KG1 (cell line): ENCODE data around the gene TXLNB.

Source experiments
- DNase-seq: peaks from one replicate; lab custom pipeline; 2025; lab: John Stamatoyannopoulos, UW

The TXLNB gene

DNA sequence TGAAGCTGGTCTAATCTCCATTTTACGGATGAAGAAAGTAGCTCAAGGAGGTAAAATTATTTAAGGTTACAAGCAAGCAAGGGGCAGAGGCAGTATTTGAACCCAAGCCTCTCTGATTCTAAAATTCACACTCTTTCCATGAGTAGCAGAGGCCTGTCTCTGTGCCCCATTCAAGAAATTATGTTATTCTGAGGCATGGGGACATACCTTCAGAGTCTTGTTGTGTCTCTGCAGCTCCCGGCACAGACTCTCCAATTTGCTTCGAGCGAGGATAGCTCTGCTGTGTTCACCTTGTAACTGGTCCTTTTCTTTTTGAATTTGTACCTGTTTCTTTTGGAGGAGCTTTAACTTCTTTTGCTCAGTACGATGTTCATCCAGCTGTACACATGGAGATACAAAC lies 21.5 kb downstream of the TXLNB start:
- no peak for DNase-seq

DNA sequence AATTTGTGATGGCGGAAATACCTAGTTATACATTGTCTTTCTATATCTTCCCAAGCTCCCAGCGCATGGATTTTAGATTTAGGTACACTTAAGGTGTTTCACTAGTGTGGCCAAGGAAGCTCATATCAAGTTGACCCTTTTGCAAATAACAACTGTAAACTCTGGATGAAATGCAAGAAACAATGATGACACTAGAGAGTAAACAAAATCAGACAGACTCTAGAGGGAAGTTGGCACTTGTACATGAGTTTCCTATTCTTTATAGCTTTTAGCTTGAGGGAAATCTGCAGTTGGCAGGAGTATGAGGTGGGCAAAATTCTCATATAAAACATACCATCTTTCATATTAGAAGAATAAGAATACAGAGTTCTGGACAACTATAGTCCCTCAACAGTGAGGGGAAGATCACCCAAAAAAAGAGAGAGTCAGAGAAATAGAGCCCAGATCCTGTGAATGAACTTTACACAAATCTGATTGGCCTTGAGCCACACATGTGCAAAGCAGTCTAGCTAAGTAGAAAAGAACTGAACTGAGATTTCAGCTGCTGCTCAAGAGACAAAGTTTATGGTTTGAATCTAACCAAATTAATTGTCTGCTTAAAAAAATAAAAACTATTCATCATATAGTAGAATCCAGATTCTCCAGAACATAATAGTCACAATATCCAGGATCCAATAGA lies 26.1 kb downstream of the TXLNB start:
- DNase-seq = no peak

DNA sequence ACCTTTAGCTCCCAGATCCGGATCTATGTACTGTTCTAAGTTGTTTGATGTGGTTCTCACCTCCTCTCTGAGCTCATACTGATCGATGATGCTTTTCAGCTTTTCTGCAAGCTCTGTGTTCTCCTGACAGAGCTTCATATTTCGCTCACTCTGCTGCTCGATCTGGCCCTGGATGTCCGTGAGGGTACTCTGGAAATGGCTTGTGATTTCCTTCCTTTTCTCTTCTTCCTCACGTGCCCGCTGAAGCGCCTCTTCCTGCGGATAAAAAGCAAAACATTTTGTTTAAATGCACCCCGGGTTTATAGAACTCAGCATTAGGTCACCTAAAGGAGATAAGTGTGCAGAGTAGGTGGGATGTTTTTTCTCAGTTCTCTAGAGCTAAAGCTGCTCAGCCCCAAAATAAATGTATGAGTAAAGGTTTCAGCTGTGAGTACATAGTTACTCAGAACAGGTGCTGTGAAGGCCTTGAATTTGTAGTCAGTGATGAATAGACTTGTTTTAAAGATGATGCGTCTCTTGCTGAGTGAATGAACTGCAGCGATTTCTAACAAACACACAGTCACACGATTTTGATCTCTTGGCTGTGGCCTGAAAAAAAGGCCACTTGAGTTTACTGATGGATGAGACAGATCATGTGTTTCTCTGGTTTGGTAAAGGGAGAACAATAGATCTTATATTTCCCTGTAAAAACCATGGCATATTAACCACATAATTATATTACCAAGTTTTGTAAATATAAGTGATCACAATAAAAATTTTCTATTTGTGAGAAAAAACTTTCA lies 29.1 kb downstream of the TXLNB start:
- no peak for DNase-seq

DNA sequence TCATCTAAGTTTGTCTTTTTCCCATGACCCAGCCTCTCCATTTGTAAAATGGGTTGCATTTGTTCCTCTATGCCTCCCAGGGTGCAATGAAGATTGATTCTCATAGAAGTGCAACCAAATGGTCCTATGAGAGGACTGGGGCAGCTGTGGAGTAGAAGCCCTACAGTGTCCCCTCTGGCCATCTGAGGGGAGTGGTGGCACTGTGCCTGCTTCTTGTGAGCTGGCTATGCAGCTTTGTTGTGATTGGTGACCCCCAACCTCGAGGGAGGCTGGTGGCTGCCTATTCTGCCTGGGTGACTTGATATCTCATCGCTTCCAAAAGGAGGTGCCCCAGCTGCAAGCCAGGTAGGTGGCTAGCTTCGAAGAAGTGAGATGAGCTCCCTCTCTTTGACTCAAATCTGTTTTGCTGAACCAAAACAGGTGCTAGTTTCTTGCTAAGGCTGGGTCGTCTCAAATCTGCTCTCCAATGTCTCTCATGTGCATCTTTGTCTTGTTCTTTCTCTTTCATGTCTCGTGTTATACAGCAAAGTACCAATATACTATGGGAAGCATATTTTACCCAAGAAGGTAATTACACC lies 33.9 kb downstream of the TXLNB start:
- no peak for DNase-seq

DNA sequence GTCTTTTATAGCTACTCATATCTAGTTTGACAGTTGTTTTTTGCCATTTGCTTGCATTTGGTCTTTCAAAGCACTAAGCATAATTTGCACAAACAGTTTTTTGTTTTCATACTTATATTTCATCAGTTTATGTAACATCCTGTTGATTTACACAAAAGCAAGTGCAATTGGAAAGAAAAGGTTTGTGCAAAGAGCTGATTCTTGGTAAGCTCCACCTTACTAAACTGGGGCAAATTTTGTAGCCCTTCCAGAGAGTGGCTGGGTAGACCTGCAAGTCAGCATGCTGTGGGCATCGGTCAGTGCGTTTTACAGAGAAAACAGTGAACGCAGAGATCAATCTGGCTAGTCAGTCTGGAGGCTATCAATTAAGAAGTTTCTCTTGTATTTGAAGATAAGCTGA lies 34.5 kb downstream of the TXLNB start:
- DNase-seq = no peak

DNA sequence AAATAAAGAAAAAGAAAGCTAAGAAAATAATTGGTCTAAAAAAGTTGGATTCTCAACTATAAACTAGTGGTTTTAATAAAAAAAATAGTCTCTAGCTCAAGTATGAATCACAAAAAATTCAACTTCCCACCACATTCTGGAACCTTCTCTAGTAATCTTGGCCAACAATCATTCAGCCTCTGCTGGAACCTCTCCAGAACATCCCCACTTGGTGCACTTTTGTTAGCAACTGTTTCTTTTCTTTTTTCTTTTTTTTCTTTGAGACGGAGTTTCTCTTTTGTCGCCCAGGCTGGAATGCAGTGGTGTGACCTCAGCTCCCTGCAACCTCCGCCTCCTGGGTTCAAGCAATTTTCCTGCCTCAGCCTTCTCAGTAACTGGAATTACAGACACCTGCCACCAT lies 35.7 kb downstream of the TXLNB start:
- DNase-seq = no peak

DNA sequence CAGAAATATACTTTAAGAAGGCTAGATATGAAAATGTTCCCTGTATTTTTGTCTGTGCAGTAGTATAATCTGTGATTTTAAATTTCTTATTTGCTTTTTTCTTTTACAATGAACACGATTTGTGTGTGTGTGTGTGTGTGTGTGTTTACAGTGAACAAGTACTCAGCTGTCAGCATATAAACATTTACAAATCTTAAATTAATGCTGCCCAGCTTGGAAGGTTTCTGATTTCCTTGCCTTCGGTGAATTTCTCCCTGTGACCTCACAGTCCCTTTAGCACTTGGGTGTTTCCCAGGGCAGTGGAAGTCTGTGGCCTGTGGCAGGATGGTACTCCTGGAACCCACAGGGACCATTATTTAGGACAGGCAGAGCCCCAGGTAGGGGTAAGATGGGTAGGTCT lies 37.6 kb downstream of the TXLNB start:
- no peak for DNase-seq

DNA sequence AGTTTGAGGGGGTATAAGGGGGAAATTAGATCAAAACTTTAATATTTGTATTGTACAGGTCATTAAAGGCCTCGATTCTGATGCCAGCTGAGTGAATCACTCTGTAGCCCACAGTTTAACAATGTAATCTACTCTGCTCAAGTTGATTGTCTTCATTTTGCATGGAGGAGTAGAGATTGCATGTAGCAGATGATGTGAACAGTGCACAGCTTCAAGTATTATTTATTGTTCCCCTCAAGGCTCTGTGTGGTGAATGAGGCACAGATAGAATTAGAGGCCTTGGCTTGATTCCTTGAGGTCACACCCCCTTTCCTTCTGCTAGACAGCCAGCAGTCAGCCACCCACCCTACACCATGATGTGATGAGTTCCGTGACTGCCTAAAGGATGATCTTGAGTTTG lies 38.1 kb downstream of the TXLNB start:
- DNase-seq = no peak

DNA sequence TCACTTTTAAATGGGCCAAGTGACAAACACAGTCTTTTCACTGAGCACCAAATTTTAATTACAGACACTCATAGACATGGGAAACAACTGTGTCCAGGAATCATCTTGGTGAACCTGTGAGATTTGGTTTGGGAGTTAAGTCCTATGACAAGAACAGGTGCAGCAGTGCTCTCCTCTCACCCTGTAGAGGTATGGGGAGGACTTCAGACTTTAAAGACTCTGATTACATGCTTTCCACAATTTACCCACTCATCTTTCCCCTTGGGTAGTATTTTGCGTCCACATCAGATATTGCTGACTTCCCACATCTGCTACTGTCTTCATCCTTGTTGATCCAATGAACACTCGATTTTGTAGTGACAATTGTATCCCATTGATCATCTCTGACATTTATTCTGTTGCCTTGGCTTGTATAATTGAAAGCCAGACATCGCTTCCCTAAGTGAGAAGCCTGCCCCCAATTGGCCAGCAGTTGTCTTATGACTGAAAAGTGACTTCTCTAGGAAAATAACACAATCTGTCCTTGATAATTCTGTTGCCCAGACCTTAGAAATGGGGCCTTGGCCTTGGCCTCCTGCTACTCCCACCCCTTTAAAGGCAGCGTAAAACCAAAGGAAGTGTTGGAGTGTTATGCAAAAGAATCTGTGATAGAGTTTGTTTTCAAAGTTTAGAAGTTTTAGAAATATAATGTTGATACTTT lies 40.0 kb downstream of the TXLNB start:
- DNase-seq = no peak

DNA sequence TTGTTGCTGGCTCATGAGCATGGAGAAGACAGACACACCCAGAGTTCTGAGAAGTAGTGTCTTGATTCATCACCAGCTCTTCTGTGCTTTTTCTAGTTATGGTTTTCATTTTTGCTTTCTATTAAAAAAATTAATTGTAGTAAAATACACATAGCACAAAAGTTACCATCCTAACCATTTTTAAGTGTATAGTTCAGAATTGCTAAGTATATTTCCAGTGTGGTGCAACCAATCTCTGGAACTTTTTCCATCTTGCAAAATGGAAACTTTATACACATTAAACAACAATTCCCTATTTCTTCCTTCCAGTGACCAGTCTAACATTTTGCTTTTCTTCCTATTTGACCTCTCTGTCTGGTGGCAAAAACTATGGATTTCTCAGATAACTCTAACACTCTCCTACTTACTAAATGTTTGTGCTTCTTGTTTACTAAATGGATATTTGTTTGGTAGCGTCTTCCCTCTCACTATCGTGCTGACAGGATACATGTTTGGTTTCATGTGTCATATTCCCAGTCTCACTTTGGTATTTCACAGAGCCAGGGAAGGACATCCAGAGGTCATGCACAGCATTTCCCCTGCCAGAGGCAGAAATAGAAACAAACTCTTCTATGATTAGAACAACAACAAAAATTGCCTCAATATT lies 40.6 kb downstream of the TXLNB start:
- no peak for DNase-seq

DNA sequence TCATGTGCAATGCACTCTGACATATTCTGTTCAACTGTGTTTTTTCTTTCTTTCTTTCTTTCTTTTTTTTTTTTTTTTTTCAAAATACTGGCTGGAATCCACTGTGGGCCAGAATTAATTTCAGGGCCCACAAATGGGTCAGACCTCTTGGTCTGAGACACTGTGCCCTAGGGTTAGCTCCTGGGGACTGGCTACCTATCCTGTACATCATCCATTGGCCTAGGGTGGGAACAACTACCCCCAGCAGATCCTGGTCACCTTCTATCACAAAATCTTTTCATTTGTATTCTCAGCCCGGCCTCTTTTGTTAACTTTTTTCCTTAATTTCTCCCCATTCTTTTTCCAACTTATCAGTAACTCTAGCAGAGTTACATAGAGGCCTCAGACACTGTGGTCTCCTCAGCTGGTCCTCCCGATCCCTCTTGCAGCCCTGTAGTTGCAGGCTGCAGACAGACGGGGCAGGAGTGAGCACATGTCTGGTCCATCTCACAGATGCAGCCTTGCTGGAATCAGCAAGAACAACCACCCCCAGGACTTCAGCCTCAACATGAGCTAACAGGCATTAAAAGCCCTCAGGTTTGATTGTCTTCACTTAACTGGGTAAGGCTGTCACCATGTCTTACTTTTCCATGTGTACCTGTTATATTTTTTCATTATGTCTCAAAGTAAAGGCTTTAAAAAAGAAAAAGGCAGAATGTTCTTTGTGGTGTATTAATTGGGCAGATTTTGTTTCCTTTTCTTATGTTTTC lies 41.3 kb downstream of the TXLNB start:
- DNase-seq = no peak

DNA sequence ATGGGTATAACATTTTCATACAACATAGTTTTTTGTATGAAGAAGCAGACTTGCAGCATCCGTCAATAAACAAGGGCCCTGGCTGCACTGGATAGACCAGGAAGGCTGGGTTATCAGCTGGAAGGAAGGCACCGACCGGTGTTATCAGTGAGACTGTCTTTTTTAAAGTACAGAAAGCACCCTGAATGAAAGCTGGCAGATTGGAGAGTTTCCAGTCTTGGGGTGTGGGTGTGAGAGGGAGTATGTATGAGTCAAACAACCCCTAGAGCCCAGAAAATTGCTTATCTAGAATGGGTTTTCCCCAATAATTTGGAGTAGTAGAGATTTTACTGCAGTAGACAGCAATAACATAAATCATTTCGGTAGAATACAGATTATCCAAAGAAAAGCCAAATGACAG lies 42.4 kb downstream of the TXLNB start:
- no peak for DNase-seq

DNA sequence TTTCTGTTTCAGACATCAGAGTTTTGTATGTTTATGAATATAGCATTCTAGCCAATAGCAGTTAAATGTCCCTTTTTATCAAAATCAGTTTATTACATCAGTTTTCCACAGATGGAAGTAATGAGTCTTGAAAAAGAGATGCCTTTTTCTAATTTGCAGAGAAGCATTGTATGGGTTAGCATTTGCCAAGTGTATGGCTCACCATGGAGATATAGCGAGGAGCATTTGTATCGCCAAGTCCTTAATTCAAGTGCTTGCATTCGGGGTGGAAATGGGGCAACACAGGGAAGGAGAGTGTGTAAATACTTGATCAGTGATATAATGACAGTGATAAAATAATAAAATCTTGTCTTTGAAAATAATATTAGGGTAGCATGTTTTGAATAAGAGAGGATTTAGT lies 42.9 kb downstream of the TXLNB start:
- DNase-seq = no peak

DNA sequence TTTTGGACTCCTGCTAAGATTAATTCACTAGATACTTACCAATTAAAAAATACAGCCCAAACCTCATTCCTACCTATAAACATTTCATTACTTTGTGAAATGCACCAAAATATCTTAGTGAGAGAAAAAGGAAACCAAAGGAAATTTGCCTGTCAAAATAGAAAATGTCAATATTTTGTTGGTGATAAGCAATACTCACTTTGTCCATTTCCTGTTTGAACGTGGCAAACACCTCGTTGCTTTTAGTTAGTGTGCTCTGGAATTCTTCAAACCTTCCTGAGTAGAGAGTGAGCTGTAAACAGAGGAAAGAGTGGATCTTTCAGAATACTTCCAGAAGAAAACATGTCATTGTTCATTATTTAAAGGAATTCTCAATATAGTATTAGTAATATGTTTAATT lies 44.2 kb downstream of the TXLNB start:
- DNase-seq = no peak

DNA sequence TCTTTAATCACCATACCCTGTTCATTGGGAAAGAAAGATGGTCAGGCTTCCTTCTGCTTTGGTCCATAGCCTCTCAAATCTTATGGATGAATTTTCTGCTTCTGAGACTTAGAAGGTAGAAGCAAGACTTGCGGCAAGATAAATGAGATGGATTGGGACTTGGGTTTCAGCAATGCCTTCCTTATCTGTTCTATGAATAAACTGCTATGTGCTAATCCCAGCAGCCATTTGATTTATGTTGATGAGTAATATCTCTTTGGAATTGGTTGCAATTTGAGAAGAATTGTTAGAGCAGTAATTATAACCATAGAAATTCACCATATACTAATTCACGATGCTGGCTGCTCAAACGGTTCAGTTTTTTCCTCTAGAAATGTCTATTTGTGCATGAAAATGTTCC lies 48.3 kb downstream of the TXLNB start:
- DNase-seq = no peak

DNA sequence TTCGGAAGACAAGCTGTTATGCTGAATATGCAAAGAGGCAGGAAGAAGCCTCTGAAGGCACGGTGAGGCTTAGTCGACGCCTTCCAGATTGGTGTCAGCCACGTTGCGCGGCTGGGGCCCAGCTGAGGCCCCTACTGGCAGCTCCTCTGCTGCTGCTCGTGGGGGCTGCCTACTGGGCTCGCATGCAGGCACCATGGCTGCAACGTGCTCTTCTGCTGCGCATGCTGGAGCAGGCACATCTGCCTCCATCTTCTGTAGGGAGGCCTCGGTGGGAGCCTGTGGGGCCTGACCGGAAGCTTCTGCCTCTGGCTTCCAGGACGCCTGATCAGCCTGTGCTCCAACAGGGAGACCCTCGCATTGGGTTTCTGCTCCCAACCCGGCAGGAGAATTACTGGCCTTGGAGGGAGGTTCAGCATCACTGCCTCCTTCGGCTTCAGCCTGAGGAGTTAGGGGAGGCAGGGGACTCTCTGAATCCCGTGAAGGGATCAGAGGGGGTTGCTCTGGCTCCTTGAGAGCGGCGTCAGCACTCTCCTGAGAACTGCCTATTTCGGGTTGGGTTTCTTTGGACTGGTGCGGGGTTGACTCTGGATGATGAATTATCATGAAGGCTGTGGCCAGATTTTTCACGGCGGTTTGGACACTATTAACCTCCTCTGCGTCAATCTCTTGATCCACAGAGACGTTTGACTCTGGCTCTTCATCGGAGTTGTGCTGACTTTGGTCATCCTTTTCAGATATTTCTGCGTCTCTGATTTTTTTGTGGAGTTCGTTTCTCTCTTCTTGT lies 49.1 kb downstream of the TXLNB start:
- no peak for DNase-seq

DNA sequence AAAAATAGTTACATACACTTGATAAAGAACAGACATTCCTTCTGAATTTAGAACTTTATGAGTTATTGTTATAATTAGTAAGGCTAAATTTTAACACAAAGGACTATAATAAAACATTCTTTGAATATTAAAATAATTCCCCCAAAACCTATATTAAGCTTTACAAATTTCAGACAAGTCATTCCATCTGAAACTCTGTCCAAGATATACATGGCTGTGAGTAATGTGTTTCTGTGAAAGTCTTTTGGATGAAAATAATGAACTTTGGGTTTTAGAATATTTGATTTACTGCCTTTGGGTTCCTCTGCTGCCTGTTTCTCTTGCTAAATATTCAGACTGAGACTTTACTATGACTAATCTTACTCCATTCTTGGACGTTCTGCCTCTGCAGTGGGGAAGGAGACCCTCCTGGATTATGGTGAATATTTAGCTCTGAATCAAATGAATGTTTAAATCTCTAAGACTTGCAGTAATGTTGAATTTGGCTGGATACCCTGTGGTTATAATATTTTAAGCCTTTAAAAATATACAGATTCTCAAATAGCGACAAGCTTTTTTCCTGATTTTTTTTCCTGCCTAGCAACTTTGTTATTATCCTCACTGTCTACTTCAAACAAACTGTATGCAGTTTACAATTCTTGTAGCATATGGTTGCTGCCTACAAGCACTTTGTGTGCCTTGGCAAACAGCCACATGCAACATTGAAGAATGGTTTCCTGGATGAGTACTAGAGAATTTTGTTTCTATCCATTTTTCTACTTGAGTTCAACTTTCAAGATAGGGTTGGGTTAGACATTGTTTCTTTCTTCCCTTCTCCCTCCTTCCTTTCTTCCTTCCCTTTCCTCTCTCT lies 51.4 kb downstream of the TXLNB start:
- no peak for DNase-seq

DNA sequence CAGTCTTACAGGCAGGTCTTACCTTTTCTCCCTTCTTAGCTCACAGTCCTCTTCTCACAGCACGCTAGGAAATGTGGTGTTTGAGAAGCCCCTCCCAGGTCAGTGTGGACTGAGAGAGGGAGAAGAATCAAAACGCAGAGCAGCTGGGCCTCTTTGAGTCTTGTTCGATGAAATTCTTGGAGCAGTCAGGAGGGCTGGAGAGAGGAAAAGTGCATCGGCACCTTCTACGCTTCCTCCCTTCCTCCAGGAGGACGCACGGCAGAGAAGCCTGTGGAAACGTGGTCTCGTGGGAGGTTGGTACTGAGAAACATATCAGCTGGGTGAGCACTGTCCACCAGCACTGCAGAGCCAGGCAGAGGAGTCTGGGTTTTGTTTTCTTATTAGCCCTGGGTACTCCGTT lies 52.7 kb downstream of the TXLNB start:
- no peak for DNase-seq

DNA sequence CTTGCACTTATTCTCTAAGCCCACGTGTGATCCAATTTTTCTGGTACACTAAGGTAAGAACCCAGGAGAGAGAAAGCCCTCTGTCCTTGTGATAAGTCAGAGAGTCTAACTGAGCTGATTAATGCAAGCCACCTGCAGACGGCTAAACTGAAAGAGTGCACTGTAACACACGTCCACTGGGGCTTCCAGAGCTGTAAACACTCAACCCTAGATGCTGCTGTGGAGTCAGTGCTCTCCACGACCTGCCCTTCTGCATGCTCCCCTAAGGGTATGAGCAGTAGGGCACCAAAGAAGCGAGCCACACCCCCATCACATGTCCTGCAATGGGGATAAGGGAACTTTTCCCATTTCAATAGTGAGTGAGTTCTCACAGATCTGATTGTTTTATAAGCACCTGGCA lies 55.7 kb downstream of the TXLNB start:
- DNase-seq = no peak

DNA sequence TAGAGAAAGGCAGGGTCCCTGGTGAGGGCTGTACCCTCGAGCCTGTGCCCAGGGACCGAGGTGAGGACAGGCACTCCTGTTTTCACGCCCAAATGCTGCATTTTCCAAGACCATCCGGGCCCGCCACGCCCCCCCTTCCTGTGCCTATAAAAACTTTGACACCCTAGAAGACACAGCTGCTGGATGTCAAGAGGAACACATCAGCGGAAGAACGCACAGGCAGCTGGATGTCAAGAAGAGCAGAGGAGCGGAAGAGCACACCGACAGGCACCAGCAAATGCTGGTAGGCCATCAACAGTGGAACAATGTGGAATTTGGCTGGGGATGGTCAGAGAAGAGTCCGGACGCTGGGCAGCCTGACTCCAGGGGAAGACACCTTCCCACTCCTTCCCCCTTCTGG lies 56.1 kb downstream of the TXLNB start:
- no peak for DNase-seq
